ENCODE results near the gene CCDC15. TPM values are rescaled to one million over a fixed set of nuclear protein-coding genes. Genes with fewer than 3 reads are reported as not detected.

The CCDC15 gene
- total RNA-seq, 1 donor from 2014 or later, result 4.0 TPM

DNA sequence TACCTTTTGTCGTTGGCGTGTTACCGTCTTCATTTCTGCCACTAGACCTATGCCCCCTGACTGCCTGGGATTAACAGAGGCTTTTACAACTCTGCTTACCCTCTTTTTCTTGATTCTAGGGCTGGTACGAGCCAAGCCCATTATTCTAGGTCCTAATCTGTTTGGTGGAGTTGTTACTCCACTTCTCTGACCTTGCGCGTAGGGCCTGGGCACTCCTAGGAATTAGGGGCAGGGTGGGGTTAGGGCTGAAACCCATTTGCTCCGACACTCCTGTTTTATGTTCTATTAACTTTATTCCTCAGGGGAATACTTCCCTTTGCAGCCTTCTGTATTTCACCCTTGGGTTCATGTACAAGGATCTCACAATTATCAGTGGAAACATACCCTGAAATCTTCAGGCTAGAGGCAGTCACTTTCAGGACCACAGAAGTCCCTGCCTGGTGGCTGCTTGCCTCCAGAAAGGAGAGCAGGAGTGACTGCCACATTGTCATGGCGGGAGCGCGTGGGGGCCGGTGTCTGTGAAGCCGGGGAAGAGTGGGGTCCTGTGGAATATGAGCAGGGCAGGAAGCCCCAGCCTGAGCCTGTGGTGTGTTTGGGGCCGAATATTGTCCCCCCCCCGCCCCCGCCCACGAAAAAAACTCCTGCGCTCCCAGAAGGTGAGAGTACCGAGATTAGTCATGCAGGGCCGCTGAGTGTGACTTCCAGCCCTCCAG is 108.4 kb downstream of the CCDC15 start:
- Mint-ChIP-seq H3K27ac (peak overlapping the region; percentile 41), H3K4me3 (ENCODE audit: low read depth) (peak overlapping the region; percentile 75), H3K27me3 (peaks cover 57% of the 10 kb centered on the region), H3K36me3 (ENCODE audit: insufficient read depth) (no peaks in the 10 kb centered on the region), H3K9me3 (ENCODE audit: low read depth) (no peaks in the 10 kb centered on the region), H3K4me1 (ENCODE audit: low read depth) (peaks cover 2% of the 10 kb centered on the region)
- no peak for DNase-seq (ENCODE audit: low spot score, unreplicated experiment)
- TF ChIP-seq, protein P1, sequence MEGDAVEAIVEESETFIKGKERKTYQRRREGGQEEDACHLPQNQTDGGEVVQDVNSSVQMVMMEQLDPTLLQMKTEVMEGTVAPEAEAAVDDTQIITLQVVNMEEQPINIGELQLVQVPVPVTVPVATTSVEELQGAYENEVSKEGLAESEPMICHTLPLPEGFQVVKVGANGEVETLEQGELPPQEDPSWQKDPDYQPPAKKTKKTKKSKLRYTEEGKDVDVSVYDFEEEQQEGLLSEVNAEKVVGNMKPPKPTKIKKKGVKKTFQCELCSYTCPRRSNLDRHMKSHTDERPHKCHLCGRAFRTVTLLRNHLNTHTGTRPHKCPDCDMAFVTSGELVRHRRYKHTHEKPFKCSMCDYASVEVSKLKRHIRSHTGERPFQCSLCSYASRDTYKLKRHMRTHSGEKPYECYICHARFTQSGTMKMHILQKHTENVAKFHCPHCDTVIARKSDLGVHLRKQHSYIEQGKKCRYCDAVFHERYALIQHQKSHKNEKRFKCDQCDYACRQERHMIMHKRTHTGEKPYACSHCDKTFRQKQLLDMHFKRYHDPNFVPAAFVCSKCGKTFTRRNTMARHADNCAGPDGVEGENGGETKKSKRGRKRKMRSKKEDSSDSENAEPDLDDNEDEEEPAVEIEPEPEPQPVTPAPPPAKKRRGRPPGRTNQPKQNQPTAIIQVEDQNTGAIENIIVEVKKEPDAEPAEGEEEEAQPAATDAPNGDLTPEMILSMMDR (IDR thresholded peaks at IDR 0.05; ENCODE audit: unreplicated experiment), result no peak

DNA sequence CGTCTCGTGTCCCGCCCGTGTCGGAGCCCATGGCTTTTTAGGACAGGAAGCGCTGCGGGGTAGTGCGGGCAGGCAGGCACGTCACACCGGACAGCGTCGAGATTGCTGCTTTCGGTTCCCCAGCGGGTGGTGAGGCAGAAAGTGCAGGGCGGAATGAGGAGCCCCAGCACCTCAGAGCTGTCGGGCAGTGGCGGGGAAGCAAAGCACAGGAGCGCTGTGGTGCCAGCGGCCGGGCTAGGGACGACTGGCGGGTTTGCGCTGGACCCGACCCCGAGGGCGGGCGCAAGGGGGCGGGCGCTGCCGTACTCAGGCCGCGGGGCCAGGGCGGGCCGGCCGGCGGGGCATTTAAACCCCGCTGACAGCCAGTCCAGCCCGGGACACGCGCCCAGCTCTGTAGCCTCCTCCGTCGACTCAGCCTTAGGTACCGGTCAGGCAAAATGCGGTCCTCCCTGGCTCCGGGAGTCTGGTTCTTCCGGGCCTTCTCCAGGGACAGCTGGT is 109.0 kb downstream of the CCDC15 start, which contains the start of gene SLC37A2:
TSS of gene SLC37A2 (plus strand) at position 375 of the 498 bp plus-strand sequence. CDS start at position 438, 63 bp downstream.
- H3K27ac Mint-ChIP-seq, result peak within 1 kb of the TSS; percentile 41
- H3K4me3 Mint-ChIP-seq (ENCODE audit: low read depth), result peak within 1 kb of the TSS; percentile 75
- no peaks in the 10 kb centered on the region for H3K36me3 Mint-ChIP-seq (ENCODE audit: insufficient read depth)

DNA sequence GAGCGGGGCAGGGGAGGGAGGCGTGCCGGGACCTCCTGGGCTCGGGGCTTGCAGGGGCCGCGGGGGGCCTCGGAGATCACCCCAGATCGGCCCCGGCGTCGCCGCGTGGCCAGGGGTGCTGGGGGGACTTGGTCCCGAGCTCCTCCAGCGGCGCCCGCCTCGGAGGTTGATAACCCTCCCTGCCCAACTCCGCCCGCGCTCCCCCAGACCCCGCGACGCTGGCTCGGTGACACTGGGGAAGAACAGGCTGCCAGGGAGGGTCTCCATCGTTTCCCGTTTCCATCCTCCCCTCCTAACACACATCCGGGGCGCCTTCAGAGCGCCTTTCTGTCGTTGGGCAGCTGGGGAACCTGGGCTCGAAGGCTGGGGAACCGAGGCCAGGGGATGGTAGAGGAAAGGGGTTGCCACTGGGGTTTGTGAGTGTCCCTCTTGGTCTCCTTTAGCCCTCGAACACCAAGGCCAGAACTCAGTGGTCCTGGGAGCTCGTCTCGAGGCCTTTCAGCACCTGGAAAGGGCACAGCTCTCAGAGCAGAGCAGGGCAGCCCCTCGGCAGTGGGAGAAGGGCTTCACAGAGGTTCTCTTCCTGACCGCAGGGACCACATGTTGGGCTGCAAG is 109.5 kb downstream of the CCDC15 start:
- TF ChIP-seq, protein P1 (IDR thresholded peaks at IDR 0.05; ENCODE audit: unreplicated experiment), result no peak
- Mint-ChIP-seq H3K4me3 (ENCODE audit: low read depth) (peak overlapping the region; percentile 57), H3K27me3 (peaks cover 61% of the 10 kb centered on the region), H3K9me3 (ENCODE audit: low read depth) (no peaks in the 10 kb centered on the region), H3K36me3 (ENCODE audit: insufficient read depth) (no peaks in the 10 kb centered on the region), H3K27ac (no peak overlapping the region), H3K4me1 (ENCODE audit: low read depth) (peaks cover 2% of the 10 kb centered on the region)
- DNase-seq (ENCODE audit: low spot score, unreplicated experiment), result no peak

More for the DNA sequence above, 109.0 kb downstream of the CCDC15 start, which contains the start of gene SLC37A2:
- TF ChIP-seq, protein P1 (IDR thresholded peaks at IDR 0.05; ENCODE audit: unreplicated experiment), result peak; percentile 44
- H3K27me3 Mint-ChIP-seq, result peaks cover 57% of the 10 kb centered on the region
- H3K9me3 Mint-ChIP-seq (ENCODE audit: low read depth), result no peaks in the 10 kb centered on the region
- peaks cover 2% of the 10 kb centered on the region for H3K4me1 Mint-ChIP-seq (ENCODE audit: low read depth)
- peak; percentile 61 for DNase-seq (ENCODE audit: low spot score, unreplicated experiment)

DNA sequence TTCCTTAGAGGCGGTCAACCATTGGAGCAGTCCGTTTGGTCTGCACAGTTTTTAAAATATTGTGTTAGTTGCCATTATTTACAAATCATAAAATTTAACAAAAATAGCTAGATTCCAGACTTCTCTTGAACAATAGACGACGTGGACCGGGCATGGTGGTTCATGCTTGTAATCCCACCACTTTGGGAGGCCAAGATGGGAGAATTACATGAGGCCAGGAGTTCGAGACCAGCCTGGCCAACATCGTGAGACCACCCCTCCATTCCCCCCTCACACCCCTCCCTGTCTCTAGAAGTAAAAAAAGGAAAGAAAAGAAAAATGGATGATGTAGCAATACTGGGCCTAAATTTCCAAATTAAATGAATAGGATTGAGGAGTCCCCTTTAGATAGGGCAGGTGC is 110.1 kb downstream of the CCDC15 start:
- no peak for DNase-seq (ENCODE audit: low spot score, unreplicated experiment)
- Mint-ChIP-seq H3K4me3 (ENCODE audit: low read depth) (peak overlapping the region; percentile 57), H3K27ac (no peak overlapping the region), H3K27me3 (peaks cover 61% of the 10 kb centered on the region), H3K36me3 (ENCODE audit: insufficient read depth) (no peaks in the 10 kb centered on the region), H3K9me3 (ENCODE audit: low read depth) (no peaks in the 10 kb centered on the region), H3K4me1 (ENCODE audit: low read depth) (peaks cover 2% of the 10 kb centered on the region)
- TF ChIP-seq, protein P1 (IDR thresholded peaks at IDR 0.05; ENCODE audit: unreplicated experiment), result no peak

DNA sequence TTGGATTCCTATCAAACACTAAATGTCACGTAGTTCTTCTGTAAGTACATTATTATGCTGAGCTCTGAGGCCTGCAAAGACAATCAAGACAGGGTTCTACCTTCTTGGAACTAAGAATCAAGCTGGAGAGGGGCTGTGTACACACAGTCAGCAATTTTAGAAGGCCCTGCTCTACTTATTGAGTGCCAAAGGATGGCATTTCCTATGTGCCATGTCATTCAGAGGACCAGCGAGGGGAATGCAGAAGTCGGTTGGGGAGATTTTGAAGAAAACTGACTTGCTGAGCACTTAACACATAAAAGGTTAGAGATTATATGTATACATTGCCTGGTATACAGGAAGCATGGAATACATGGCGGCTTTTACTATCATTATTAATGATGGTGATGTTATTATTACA is 114.4 kb downstream of the CCDC15 start:
- no peaks in the 10 kb centered on the region for H3K36me3 Mint-ChIP-seq (ENCODE audit: insufficient read depth)
- H3K27ac Mint-ChIP-seq, result no peak overlapping the region
- no peak for DNase-seq (ENCODE audit: low spot score, unreplicated experiment)
- H3K4me1 Mint-ChIP-seq (ENCODE audit: low read depth), result peaks cover 16% of the 10 kb centered on the region
- no peak overlapping the region for H3K4me3 Mint-ChIP-seq (ENCODE audit: low read depth)
- H3K27me3 Mint-ChIP-seq, result peaks cover 41% of the 10 kb centered on the region
- H3K9me3 Mint-ChIP-seq (ENCODE audit: low read depth), result no peaks in the 10 kb centered on the region
- TF ChIP-seq, protein P1 (IDR thresholded peaks at IDR 0.05; ENCODE audit: unreplicated experiment), result no peak
